Motor neuron (in vitro differentiated cells): ENCODE data around the gene FNDC3A. TPM values are rescaled to one million over a fixed set of nuclear protein-coding genes. Genes with fewer than 3 reads are reported as not detected.

Source experiments
- ATAC-seq, 8 experiments: fragments of 200-7000 bp; cut with Tn5 transposase; replicated peaks in 6 of 8; 2 replicates each; pipeline ENCODE4 v1.8.0; 2021; ENCODE audit warnings: mild to moderate bottlenecking in 8 of 8, moderate library complexity in 8 of 8
- H3K27ac ChIP-seq, 2 donors: fragments of 250-450 bp; sonication (Bioruptor Pico); 2 replicates each; pipeline ENCODE4 v1.9.0; 2021; ENCODE audit warnings: antibody characterized with exemption in 2 of 2, mild to moderate bottlenecking in 2 of 2, moderate library complexity in 1 of 2
- H3K4me1 ChIP-seq, 2 donors: fragments of 250-450 bp; sonication (Bioruptor Pico); replicated peaks in 1 of 2; 2 replicates each; pipeline ENCODE4 v1.6.1; 2021; ENCODE audit warnings: antibody characterized with exemption in 2 of 2, mild to moderate bottlenecking in 2 of 2, moderate library complexity in 1 of 2
- H3K4me3 ChIP-seq, 5 donors: fragments of 250-450 bp; sonication (Bioruptor Pico); 2 replicates each; pipeline ENCODE4 v1.9.0; 2021; ENCODE audit warnings: antibody characterized with exemption in 5 of 5, mild to moderate bottlenecking in 5 of 5, moderate library complexity in 4 of 5
- WGBS, 10 experiments: fragments of 450-650 bp; shearing (Covaris generic); methylation state at CpG; one replicate each; pipeline ENCODE4 v1.0.0; 2022; 5-methylcytosine and 5-hydroxymethylcytosine counted together
- in situ Hi-C, 9 experiments: fragments of 400-800 bp; cut with MboI; loops; one replicate each; pipeline ENCODE4 v1.15.0; 2021; ENCODE audit warnings: low sequenced_read_pairs in 9 of 9, low pct_unique_long_range_greater_than_20kb in 2 of 9; ENCODE audit not compliant: unreplicated experiment in 9 of 9
- total RNA-seq, 8 experiments: library from RNA; unstranded; fragments of 300-600 nt; gene quantifications; 2 replicates each; pipeline versions ENCODE4 v1.2.3 to v1.2.4, GENCODE V29; 2022

FNDC3A gene
- total RNA-seq, 8 experiments from 2014 or later = 41.0 to 83.4 (median 49.5) TPM

DNA sequence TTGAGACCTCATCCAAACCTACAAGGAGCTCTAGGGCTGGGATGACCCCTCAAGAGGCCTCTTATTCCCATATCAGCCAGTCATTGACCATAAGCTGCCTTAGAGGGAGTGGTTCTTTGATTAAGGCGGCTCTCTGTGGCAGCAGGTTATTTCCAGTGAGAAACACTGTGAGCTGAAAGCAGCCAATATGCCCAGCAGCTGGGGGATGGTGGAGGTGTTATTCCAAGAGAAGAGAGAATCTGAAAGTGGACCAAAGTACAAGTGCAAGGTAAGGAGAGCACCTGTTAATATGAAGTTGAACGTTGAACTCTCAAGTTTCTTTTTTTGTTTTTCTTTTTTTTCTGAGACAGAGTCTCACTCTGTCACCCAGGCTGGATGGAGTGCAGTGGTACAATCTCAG is 20.2 kb upstream of the FNDC3A start:
- no peak overlapping the region for H3K27ac ChIP-seq
- 50 to 93% (median 80%) methylated on average over 1 to 2 of the region's 2 CpGs; no CpG with 5 or more reads in 5 of the 10 experiments for WGBS, 10 experiments
- in situ Hi-C loops = no loop called here
- no peak overlapping the region for H3K4me3 ChIP-seq
- ATAC-seq = no peak
- H3K4me1 ChIP-seq = peaks cover 0 to 7% of the 10 kb centered on the region in 2 donors

DNA sequence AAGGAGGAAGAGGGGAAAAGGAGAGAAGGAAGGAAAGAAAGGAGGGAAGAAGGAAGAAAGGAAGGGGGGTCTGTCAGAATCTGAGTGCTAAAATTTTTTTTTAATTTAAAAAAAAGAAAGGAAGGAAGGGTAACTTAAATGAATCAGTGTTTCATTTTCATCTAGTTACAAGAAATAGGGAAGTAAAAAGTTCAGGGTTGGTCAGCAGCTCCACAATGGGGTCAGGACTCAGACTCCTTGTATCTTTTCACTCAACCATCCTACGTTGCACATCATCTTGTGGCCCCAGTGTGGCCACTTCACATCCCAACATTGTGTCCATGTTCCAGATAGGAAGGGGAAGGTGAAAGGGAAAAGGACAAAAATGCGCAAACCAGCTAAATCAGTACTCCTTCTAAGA is 14.3 kb upstream of the FNDC3A start:
- Histone ChIP-seq H3K27ac (no peak overlapping the region), H3K4me3 (no peak overlapping the region), H3K4me1 (no peaks in the 10 kb centered on the region)
- in situ Hi-C loops = no loop called here
- no peak for ATAC-seq
- WGBS, 10 experiments = 60 to 100% (median 100%) methylated on average over 1 to 2 of the region's 2 CpGs; no CpG with 5 or more reads in 6 of the 10 experiments

DNA sequence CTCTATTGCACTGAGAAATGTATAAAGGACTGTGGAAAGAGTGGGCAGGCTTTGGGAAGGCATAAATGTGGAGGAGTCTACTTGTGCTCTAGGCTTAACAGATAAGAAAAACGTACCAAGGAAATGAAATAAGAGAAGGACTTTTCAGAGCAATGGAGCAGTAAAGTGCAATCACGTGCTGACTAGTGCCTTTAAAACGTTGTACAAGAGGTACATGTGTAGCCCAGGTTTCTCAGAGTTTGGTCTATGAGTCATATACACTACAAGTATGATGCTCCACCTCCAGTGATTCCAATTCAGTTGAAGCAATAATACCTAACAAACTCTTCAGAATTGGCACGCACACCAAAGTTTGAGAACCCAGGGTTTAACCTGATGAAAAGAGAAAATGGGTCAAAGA is 13.4 kb upstream of the FNDC3A start:
- Histone ChIP-seq H3K4me1 (no peaks in the 10 kb centered on the region), H3K27ac (no peak overlapping the region), H3K4me3 (no peak overlapping the region)
- ATAC-seq = no peak
- in situ Hi-C loops = no loop called here
- WGBS, 10 experiments = 32 to 100% (median 75%) methylated on average over 1 to 4 of the region's 4 CpGs; no CpG with 5 or more reads in 2 of the 10 experiments

DNA sequence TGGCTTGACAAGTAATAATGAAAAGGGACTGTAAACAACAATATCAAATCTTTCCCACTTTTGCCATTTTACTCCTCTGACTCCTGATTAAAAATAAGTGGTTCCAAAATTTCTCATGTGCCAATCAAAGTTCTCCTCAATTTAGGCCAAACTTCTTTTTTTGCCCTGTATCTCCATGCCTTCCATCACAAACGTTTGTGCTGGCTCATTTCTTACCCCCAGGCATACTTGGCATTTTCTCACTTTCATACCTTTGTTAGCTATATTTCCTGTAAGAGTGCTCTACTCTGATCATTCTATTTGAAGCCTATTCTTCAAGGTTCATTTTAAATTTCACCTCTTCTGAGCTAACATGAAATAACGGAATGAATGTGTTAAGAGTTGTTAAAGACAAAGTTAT is 10.0 kb upstream of the FNDC3A start:
- in situ Hi-C loops = no loop called here
- no peak overlapping the region for H3K27ac ChIP-seq
- H3K4me3 ChIP-seq = no peak overlapping the region
- H3K4me1 ChIP-seq = no peaks in the 10 kb centered on the region
- no peak for ATAC-seq
- WGBS, 10 experiments = 40 to 75% (median 60%) methylated on average over 1 to 2 of the region's 2 CpGs

DNA sequence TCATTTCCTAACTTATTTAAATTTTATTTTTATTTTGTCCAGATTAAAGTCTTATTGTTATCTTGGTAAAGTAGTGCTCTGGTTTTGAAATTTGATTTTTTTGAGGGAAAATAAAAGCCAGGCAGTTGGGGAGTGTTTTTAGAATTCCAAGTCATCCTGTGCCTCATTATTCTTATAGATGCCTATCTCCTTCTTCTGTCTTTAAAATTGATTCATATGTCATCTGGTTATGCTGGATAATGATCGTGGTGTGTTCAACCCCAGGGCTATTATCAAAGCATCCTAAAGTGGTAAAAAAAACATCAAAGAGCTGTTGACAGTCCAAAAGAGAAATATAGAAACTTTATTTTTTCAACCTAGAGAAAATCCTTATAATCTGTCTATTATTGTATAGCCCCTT is 6.0 kb upstream of the FNDC3A start:
- no peak for ATAC-seq
- in situ Hi-C loops = no loop called here

DNA sequence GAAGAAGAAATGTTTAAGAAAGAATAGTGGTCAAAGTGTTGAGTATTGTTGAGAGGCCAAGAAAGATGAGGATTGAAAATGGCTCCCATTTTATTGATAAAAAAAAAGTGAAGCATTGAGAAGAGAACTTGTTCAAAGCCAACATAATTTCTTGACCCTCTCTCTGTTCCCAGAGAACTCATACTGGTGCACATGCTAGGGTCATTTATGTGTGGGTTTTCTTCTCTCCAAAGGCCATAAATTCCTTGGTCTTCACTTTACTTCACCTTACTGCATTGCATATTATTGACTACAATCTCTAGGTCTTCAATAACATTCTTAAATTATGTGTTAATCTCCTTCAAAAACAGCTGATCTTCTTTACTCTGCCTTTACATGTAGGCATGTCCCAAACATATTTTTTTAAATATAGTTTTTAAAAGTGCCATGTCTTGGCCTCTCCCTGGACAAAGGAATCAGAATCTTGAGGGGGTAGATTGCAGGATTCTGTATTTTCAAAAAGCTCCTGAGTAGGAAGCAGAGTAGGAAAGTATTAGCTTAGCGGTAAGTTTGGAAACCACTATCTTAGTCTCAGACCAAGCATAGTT is 1.8 kb upstream of the FNDC3A start:
- in situ Hi-C loops = no loop called here
- Histone ChIP-seq H3K4me1 (peaks cover 1 to 15% of the 10 kb centered on the region in 2 donors), H3K27ac (no peak overlapping the region), H3K4me3 (no peak overlapping the region)
- ATAC-seq = no peak
- WGBS, 10 experiments = 63 to 100% (median 100%) methylated on average over 1 of the region's 1 CpG; no CpG with 5 or more reads in 4 of the 10 experiments

More for the DNA sequence above, 6.0 kb upstream of the FNDC3A start:
- 0 to 100% (median 78%) methylated on average over 1 of the region's 1 CpG for WGBS, 10 experiments
- Histone ChIP-seq H3K27ac (no peak overlapping the region), H3K4me3 (no peak overlapping the region), H3K4me1 (peaks cover 0 to 2% of the 10 kb centered on the region in 2 donors)

DNA sequence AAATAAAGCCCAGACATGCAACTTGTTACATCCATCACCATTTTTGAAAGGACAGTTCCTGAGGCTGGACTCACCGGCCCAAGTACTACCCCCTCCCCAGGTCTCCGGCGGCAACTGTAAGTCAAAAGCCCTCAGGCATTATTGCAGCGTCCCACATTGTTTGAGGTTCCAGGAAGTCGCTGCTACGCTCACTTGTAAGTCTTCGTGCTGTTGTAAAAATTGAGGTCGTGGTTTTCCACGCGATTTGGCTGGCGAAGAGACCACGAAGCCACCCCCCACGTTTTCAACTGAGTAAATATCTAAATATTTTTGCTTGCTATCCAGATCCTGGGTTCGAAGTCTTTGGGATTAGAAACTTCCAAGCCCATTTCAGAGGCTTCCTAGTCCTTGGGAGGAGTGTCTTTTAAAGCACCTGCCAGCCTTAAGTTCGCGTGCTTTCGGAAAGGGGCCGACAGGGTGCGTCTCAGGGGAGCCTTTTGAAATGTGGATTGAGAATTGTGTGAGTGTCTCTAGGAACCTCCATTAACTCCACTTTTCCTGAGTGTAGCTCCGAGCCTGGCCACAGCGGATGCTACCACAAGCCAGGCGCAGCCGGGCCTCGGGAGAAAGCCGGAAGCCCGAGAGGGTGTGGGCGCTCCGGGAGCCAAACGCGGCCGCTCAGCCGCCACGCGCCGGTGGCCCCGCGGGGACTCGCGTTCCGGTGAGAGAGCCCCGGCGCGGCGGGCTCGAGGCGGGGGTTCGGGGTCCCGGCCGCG is 434 bp upstream of the FNDC3A start:
- in situ Hi-C loops = no loop called here
- WGBS, 10 experiments = 0 to 16% (median 6%) methylated on average over 1 to 21 of the region's 50 CpGs; no CpG with 5 or more reads in 1 of the 10 experiments
- Histone ChIP-seq H3K4me1 (peaks cover 14 to 28% of the 10 kb centered on the region in 2 donors), H3K4me3 (peak overlapping the region; percentile 64 to 98 (median 83)), H3K27ac (peak overlapping the region; percentile 96 to 99)
- ATAC-seq = peak; percentile 27 to 57 (median 39)

DNA sequence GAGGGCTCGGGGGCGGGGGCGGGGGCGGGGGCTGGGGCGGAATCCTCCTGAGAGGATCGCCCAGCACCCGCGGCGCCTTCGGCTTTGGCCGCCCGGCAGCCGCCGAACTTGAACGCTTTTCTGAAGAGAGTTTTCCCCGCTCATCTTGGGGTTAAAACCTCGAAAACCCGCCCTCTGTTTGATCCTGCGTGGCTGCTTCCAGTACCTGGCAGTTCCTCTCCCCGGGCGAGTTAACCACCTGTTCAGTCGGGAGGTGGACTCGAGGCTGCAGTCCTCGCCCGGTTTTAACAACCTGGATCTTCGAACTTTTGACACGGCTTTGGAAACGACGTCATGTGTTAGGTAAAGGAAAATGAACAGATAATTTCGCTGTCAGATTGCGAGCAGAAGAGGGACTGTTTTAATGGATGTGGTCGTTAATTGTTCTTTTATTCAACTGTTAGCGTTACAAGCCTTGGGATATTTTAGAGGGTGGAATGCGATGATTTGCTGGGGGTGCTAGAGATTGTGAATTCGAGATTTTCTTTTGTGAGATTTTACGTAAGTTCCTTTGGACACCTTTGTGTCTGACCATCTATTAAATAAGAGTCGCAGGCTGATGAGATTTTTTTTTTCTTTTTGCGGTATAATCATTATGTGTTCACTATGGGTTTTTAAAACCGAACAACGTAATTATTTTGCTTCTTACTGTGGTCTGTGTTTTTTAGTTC is 1.0 kb downstream of the FNDC3A start:
- Histone ChIP-seq H3K4me1 (peaks cover 14 to 32% of the 10 kb centered on the region in 2 donors), H3K4me3 (peak overlapping the region; percentile 64 to 98 (median 83)), H3K27ac (peak overlapping the region; percentile 96 to 99)
- no peak for ATAC-seq
- WGBS, 10 experiments = 0 to 11% (median 0%) methylated on average over 2 to 26 of the region's 40 CpGs
- in situ Hi-C loops = no loop called here

DNA sequence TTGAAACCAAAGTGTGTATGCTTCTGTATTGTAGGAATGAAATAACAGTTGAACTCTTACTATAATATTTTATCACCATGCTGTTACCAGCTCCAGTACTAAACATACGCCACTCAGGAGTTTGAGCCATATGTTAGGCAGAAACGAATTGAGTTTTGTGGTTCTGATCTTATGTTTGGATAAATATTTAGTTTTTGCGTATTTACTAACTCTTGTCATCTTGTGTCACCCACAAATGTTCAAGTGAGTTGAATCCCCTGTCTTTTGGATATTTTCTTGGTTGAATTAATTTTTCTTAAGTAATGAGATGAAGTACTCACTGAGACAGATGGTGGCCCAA is 1.5 kb downstream of the FNDC3A start:
- WGBS, 10 experiments = 0 to 10% (median 0%) methylated on average over 1 to 3 of the region's 3 CpGs; no CpG with 5 or more reads in 1 of the 10 experiments
- ATAC-seq = no peak
- Histone ChIP-seq H3K27ac (no peak overlapping the region), H3K4me1 (peaks cover 14 to 34% of the 10 kb centered on the region in 2 donors), H3K4me3 (peak overlapping the region; percentile 64 to 98 (median 83))
- in situ Hi-C loops = no loop called here

DNA sequence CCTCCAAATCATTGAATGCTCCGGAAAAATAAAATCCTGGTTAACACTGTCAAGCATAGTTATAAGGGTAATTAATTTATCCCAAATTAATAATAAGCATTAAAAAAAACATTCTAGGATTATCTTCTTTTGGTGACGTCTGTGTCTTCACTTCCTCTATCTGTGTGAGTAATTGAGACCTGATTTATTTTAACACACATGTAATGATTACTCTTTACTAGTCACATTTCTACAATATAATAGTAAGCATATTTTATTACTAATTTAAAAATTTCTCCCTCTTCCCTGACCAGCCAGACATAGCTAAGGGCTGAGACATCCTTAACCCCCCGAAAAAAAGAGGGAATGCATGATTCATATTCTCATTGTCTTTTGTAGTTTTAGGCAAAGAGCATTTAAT is 2.3 kb downstream of the FNDC3A start:
- Histone ChIP-seq H3K27ac (no peak overlapping the region), H3K4me3 (peak overlapping the region; percentile 64 to 98 (median 83)), H3K4me1 (peaks cover 14 to 36% of the 10 kb centered on the region in 2 donors)
- whole genome bisulfite sequencing, 10 experiments = 12 to 39% (median 29%) methylated on average over 2 to 3 of the region's 3 CpGs
- in situ Hi-C loops = no loop called here
- ATAC-seq = no peak

DNA sequence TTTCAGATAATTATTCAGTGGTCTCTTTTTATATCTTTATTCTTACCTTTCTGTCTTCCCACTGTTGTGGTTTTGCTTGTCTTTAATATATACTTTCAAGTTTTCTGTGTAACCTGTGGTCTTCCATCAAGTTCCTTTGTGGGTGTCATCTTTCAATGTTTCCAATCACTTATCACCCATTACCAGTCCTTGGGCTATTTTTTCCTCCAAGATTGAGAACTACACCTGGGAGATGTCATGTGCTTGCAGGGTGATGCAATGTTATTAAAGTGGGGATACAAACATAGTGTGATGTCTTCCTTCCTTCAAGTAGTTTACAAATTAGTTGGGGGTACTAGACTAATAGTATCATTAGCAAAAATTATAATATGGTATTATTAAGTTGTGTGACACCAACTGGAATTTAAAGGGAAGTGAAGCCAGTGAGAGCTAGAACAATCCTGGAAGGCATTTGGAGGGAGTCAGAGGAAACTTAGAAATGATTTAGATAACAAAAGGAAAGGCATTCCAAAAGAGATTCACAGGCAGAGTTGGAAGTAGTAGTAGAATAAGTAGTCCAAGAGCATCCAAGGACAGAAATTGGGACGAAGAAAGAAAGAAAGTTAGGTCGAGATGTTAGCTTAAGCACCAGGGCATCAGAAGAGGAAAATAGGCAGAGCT is 3.4 kb downstream of the FNDC3A start:
- Histone ChIP-seq H3K4me3 (peak overlapping the region; percentile 3 to 84 (median 64)), H3K27ac (no peak overlapping the region), H3K4me1 (peaks cover 14 to 36% of the 10 kb centered on the region in 2 donors)
- no peak for ATAC-seq
- in situ Hi-C loops = no loop called here
- 40 to 100% (median 91%) methylated on average over 1 to 2 of the region's 2 CpGs; no CpG with 5 or more reads in 2 of the 10 experiments for WGBS, 10 experiments

DNA sequence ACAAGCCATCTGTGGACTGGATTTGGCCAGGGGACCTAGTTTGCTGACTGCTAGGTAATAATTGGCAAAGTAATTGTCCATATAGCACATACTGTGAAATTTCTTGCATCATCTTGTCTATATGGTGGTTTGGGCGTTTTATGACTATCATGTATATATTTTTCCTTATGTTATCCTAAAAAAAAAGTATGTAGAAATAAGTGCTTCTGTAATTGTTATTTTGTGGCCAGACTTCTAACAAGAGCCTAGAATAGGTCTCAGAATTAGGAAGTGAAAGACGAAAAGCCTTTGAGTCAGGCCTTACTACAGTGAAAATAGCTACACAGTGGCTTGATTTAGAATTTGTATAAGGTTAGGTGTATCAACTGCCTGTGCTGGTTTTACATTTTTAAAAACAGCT is 4.2 kb downstream of the FNDC3A start:
- no peak for ATAC-seq
- H3K4me3 ChIP-seq = peak overlapping the region in 3 of 5 donors; percentile 64 to 84 (median 83)
- in situ Hi-C loops = no loop called here
- 57 to 100% (median 79%) methylated on average over 1 to 2 of the region's 2 CpGs; no CpG with 5 or more reads in 1 of the 10 experiments for WGBS, 10 experiments
- peaks cover 14 to 31% of the 10 kb centered on the region in 2 donors for H3K4me1 ChIP-seq
- no peak overlapping the region for H3K27ac ChIP-seq

DNA sequence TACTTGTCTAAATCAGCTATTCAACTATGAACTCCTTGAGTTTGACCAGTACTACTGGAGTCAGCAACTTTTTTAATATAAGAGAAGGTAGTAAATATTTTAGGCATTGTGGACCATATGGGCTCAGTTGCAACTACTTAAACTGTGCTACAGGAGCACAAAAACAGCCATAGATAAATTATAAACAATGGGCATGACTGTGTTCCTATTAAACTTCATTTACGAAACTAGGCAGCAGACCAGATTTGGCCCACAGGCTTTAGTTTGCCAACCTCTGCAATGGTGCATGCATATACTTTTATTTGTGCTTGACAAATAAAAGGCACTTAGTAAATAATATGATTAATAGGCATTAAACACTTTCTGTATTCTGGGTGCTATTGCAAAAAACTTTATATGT is 7.6 kb downstream of the FNDC3A start:
- no peak overlapping the region for H3K4me3 ChIP-seq
- ATAC-seq = no peak
- in situ Hi-C loops = no loop called here
- 100% methylated on average over 1 of the region's 1 CpG; no CpG with 5 or more reads in 3 of the 10 experiments for WGBS, 10 experiments
- no peak overlapping the region for H3K27ac ChIP-seq
- peaks cover 14 to 27% of the 10 kb centered on the region in 2 donors for H3K4me1 ChIP-seq
